ENCODE measurements around the gene BRD8.

BRD8 gene

GRCh38 chr5:138105709-138106108 is 72.7 kb downstream of the BRD8 start:
- TF ChIP-seq FOXP2 (optimal IDR thresholded peaks at IDR 0.05; ENCODE audit: borderline replicate concordance, extremely low read depth, extremely low read length, insufficient read depth) = no peak
- TF ChIP-seq TAF1 (IDR thresholded peaks at IDR 0.05; ENCODE audit: borderline replicate concordance, insufficient read depth, low read length) = no peak
- TF ChIP-seq SIN3A (IDR thresholded peaks at IDR 0.05; ENCODE audit: borderline replicate concordance, insufficient read depth, low read length) = no peak
- TF ChIP-seq REST (IDR thresholded peaks at IDR 0.05; ENCODE audit: insufficient read depth in 1 of 2, low read depth in 2 of 2, low read length in 2 of 2) = no peak
- TF ChIP-seq POLR2AphosphoS5 (IDR thresholded peaks at IDR 0.05; ENCODE audit: low read depth, low read length) = no peak

GRCh38 chr5:138103319-138103637 is 75.2 kb downstream of the BRD8 start:
- TF ChIP-seq SIN3A (IDR thresholded peaks at IDR 0.05; ENCODE audit: borderline replicate concordance, insufficient read depth, low read length) = no peak
- TF ChIP-seq POLR2AphosphoS5 (IDR thresholded peaks at IDR 0.05; ENCODE audit: low read depth, low read length) = no peak
- no peak for TF ChIP-seq REST (IDR thresholded peaks at IDR 0.05; ENCODE audit: insufficient read depth in 1 of 2, low read depth in 2 of 2, low read length in 2 of 2)

DNA sequence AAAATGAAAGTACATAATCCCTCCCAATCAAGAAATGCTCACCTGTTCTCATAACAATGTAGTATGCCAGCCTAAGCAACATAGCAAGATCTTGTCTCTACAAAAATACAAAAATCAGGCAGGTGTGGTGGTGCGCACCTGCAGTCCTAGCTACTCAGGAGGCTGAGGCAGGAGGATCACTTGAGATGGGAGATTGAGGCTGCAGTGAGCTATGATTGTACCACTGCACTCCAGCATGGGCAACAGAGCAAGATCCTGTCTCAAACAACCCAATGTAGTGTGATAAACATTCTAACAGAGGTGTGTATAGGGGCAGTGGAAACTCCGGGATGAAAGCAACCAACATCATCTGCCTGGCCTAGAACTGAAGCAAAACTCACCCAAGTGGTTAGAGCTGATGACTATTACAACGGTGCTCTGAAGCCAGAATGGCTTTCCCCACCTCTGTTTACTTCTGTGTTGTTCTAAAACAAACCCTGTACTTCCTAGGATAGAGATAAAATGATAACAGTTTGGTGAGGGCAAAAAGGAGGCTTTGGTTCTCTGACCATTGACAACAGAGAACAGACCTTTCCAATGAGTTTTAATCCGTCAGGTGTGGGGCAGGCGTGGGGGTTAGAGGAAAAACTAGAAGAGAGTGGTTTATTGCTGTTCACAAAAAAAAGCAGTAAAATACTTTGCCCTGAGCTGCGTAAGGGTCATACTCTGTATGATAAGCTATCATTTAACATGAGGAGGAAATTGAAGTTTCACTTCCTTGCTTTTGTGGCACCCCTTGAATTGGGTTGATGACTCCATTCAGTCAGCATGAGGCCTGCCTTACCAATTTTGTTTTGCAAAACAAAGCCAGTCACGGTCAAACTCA is 75.7 kb downstream of the BRD8 start:
- TF ChIP-seq SIN3A (IDR thresholded peaks at IDR 0.05; ENCODE audit: borderline replicate concordance, insufficient read depth, low read length) = no peak
- TF ChIP-seq TAF1 (IDR thresholded peaks at IDR 0.05; ENCODE audit: borderline replicate concordance, insufficient read depth, low read length) = no peak
- TF ChIP-seq REST (IDR thresholded peaks at IDR 0.05; ENCODE audit: insufficient read depth in 1 of 2, low read depth in 2 of 2, low read length in 2 of 2) = no peak

DNA sequence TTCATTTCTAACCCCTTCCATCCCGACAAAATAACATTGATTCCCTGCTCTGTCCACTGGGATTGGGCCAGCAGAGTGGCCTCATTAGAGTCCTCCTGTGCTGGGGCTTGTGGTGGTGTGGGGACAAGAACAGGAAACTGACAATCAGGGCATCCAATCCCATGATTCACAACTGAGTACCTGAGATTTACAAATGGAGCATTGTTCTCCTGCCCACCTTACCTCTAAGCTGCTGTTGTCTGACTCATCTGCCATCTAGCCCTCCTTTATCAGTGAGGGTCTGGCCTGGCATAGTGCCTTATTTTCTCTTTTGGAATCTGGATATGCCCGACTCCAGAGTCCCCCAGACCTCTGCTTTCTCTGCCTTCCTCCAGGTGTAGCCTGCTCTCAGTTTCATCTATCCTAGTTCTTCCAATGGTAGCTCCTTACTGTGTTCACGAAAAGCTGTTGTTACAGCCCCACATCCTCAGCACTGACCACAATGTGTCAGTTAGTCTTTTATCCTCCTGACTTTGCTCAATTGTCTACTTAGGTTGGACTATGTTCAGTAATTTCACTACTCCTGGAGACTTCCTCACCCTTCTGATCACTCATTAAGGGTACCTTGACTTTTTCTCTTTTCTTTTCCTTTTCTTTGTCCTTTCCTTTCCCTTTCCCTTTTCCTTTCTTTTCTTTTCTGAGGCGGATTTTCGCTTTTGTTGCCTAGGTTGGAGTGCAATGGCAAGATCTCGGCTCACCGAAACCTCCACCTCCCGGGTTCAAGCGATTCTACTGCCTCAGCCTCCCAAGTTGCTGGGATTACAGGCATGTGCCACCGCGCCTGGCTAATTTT is 81.2 kb downstream of the BRD8 start:
- TF ChIP-seq TAF1 (IDR thresholded peaks at IDR 0.05; ENCODE audit: borderline replicate concordance, insufficient read depth, low read length) (no peak), REST (IDR thresholded peaks at IDR 0.05; ENCODE audit: insufficient read depth in 1 of 2, low read depth in 2 of 2, low read length in 2 of 2) (no peak), FOXP2 (optimal IDR thresholded peaks at IDR 0.05; ENCODE audit: borderline replicate concordance, extremely low read depth, extremely low read length, insufficient read depth) (no peak), SIN3A (IDR thresholded peaks at IDR 0.05; ENCODE audit: borderline replicate concordance, insufficient read depth, low read length) (no peak), POLR2AphosphoS5 (IDR thresholded peaks at IDR 0.05; ENCODE audit: low read depth, low read length) (no peak)
